Measurements from ENCODE around the gene MTX3.

Gene MTX3, protein sequence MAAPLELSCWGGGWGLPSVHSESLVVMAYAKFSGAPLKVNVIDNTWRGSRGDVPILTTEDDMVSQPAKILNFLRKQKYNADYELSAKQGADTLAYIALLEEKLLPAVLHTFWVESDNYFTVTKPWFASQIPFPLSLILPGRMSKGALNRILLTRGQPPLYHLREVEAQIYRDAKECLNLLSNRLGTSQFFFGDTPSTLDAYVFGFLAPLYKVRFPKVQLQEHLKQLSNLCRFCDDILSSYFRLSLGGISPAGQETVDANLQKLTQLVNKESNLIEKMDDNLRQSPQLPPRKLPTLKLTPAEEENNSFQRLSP

DNA sequence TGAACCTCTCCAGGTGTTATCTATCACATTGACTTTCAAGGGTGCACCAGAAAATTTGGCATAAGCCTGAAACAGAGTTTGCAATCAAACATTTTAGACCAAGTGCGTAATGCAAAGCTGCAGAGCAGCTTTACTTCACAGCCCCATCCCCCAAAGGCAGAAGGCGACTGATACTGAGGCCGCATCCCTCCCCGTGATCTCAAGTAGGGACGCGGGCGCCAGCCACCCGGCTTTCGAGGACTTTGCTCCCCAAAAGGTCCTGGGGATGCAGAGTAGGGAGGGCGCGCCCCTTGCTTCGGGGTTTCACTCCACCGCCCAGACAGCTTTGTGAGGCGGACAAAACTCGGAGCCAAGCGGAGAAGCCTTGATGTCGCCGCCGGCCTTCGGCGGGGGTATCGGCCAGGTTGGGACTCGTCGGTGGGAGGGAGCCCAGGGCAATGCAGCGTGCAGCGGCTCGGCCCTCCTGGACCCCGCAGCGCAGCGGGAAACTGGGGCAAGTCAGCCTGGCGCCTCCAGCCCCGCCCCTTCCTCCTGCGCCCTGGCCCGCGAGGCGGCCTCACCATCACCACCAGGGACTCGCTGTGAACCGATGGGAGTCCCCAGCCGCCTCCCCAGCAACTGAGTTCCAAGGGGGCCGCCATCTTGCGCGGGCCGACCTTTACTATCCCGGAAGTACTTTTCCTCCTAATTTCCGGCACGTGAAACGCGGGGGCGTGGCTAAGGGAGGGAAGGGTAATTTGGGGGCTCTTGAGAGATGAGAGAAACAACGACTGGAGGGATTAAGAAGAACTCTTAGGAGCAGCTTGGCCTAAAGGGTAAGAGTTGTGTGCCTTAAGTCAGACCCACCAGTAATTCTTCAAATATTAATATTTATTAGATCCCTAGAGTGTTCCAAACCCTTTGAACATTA, at the start of gene MTX3:
MTX3 (minus strand) TSS at position 665 of the 910 bp plus-strand sequence; CDS start at position 641, 24 bp downstream.
- DNase-seq: peak; percentile 79

DNA sequence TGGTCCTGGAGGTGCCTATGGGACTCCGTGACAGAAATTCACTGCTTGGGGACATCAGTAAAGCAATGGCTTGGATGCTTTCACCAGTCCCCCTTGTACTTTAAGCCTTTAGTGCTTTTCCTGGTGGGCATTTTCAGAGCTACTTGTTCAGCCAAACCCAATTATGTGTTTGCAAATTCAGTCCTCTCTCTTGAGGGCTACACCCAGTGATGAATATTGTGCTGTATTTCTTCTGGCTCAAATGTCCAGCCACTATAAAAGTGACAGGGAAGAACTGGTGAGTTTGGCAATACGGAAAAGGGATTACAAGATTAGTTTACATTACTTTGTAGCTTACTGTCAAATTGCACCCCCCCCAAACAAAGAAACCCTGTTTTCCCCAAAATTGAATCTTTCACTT, 48.6 kb upstream of the MTX3 start:
- DNase-seq: no peak

DNA sequence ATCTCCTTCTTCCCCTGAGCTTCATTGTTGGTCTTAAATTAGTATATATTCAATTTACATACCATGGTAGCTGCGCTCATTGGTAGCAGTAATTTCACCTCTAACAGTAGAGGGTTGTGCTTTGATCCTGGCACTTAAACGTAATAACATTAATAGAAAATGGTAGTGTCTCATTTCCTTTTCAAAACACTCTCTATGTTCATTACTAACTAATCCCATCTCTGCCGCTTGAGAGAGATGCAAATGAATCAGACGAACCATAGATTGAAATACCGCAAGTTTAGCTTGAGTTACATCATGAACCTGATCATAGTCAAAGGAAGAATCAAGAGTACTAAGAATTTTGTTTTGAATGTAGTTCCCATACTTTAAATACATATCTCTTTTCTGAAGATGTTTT, 46.3 kb upstream of the MTX3 start:
- no peak for DNase-seq

DNA sequence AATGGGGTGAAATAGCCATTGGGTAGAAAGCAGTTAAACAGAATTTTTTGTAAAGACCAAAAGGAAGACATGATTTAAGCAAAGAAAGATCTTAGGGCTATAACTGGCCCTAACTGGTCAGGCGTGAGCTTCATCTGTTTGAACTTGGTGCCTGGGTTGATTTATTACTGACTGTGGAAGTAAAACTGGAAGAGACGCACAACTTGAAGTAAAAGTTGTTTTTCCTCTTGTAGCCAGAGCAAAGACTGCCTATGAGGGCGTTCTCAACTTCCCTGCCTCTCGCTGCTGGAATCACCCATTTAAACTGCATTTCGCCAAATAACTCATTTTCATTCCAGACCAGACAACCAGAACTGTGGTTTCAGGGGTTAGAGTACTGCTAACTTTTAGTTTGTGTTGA, 45.6 kb upstream of the MTX3 start:
- DNase-seq: no peak

DNA sequence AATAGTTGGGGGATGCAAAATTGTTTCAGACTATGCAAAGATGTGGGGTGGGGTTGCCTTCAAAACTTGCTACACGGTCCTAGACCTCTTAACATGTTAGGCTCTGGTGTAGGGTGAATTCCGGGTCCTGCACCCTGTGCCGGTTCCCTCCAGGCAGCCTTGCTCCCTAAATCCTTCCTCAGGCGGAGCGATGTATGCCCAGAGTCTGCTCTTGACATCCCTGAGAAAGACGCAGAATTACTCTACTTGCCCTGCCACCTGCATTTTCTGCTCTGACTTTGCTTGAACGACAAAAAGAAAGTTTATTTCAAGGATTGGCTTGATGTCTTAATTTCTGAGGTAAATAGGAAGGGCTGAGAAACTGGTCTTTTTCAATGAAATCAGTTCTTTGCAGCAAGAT, 44.8 kb upstream of the MTX3 start:
- no peak for DNase-seq

DNA sequence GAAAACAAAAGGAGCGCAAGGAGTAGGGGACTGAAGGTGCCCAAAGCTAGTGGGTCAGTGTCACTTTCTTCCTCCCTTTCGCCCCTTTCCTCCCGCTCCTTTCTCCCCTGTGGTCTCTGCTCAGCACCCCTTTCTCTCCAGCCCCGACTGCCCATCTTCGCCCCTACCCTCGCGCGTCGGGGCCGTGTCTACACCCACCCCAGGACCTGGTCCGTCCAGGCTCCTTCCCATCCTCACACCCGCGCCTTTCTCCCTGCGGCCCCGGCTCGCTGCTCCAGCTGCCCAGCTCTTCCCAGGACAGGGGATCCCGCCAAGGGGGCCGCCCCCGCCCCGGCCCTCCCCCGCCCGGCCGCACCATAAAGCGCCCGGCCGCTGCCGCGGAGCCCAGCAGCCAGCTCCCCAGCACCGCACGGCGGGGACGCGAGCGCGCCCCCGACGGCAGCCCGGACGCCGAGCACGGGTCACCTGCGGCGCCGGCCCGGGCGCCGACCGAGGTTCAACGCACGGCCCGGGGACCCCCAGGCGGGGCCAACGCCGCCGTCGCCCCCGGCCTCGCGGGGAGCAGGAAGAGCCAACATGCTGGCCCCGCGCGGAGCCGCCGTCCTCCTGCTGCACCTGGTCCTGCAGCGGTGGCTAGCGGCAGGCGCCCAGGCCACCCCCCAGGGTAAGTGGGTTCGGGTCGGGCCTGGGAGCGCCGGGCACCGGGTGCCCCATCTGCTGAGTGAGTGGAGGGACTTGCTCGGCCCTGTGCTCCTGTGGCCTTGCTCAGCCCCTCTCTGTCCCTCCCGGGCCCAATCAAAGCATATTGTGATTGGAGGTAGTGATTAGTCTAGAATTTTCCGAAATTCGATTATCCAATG, 44.1 kb upstream of the MTX3 start, which contains the start of gene THBS4:
THBS4 (plus strand) TSS at position 387 of the 860 bp plus-strand sequence; CDS start at position 577, 190 bp downstream.
- DNase-seq: no peak

DNA sequence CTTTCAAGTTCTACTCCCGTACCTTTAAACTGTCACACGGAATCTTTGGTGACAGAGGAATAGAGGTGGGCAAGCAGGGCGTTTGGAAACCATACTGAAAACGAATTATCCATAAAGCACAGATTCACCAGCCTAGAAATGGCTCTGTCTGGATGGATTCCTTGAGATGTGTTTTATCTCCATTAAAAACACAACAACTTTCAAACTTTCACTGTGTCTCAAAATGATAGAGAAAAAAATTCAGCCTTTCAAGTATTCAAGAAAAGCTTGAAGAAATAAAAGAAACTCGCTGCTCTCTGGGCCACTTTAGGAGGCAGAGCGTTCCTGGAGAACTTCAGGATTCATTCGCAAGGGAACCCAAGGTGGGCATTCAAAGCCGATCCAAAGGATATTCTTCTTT, 43.5 kb upstream of the MTX3 start:
- DNase-seq: no peak

DNA sequence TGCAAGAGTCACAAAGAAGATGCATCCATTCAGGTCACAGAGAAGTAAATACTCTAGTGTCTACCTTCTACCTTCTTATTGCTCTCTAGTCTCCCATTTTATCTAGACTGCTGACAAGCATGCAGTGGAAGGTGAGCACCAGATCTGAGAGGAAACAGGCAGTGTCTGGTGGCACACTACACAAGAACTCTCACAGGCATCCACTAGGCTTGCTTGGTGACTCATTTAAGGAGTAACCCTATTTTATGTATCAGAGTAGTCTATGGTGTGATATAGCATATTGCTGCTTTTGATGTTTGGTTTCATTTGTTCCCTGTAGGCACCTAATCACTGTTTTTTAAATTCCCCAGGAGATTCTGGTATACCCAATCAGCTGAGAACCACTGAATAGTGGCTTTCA, 42.5 kb upstream of the MTX3 start:
- DNase-seq: no peak

DNA sequence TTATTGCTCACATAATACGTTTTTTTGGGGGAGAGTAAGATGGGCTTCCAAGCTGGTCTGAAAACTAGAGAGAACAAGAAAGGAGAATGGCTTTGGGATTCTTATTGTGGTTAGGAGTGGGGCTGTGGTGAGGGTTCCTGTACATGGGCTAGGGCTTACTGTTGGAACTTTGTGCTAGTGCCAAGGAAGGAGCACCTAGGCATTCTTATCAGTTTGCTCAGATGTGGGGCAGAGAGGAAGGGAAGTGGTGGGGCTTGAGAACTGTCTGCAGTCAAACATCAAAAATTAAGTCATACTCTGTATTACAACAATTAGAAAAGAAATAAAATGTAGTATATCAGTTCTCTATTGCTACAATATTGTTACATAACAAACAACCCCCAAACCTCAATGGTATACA, 40.0 kb upstream of the MTX3 start:
- no peak for DNase-seq

DNA sequence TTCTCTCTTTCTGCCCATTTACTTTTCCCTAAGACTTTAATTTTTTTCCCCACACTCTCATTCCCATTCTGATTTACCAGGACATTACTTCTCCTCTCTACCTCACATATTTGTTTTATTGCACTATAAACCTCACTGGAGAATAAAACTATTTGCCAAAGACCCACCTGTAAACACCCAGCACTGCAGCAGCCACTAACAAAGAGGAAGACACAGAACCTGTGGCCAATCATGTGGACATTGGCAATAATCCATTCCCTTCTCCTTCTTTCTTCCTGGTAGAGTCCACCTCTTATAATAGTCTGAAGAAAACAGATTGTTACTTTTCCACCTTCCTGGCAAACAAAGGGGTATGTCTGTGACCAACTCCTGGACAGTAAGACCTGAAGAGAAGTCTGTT, 35.8 kb upstream of the MTX3 start:
- DNase-seq: no peak

DNA sequence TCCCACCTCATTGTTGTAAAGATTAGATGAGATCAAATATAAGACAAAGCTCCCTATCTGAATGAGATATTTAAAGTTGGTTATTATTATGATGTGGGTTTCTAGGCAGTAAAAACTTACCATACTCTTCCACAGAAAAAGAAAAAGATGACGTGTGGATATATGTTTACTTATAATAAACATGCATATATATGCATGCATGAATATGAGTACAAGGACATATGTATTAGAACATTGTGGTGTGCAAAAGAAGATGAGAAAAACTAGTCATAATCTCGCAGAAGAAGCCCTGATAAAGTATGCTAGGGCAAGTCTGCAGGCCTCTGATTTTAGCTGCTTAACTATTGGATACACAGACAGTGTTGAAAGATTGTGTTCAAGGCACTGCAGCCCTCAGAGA, 34.0 kb upstream of the MTX3 start:
- DNase-seq: no peak

DNA sequence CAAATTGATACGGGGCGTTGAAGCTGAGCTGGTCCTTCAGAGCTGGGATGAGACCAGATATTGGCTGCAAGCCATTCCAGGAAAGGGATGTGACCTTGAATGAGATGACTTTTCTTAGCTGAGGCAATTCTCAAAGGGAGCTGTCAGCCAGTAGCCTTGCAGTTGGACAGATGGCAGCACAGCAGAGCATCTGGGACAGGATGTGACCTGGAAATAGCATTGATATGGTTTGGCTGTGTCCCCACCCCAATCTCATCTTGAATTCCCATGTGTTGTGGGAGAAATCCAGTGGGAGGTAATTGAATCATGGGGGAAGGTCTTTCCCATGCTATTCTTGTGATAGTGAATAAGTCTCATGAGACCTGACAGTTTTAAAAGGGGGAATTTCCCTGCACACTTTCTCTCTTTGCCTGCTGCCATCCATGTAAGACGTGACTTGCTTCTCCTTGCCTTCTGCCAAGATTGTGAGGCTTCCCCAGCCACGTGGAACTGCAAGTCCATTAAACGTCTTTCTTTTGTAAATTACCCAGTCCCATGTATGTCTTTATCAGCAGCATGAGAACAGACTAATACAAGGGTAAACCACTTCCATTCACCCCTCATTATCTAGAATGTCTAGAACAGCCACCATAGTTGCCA, 19.8 kb upstream of the MTX3 start:
- no peak for DNase-seq

DNA sequence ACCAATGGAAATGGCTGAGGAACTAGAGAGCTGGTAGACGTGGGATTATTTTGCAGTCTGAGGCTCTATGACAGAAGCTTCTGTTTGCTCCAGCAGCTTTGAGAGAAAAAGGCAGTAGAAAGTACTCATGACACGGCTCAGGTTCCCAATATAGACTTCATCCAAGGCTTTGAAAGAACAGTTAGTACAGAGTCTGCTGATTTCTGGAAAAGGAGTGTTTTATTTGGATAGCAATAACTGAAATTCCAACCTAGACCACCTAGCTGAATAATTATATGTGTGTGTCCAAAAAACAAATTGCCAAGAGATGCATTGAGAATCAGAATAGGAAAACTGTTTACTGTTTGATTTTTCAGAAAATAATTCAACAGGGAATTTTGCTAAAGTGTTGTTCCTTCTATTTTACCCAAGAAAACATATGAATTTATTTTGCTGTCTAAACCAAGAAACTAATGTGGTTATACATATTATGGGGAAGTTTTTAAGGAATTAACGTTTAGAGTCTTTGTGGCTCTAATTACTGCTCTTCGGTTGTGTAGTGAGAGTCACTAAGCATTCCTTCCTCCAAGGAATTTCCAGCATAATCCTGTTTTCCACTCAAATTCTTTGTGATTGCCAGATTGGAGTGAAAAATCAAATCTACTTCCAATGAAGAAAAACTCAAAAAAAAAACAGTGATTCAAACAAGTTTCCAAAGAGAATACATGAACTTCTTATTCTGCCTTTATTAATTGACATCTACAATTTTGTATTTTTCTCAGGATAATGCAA, 18.1 kb upstream of the MTX3 start:
- DNase-seq: no peak

DNA sequence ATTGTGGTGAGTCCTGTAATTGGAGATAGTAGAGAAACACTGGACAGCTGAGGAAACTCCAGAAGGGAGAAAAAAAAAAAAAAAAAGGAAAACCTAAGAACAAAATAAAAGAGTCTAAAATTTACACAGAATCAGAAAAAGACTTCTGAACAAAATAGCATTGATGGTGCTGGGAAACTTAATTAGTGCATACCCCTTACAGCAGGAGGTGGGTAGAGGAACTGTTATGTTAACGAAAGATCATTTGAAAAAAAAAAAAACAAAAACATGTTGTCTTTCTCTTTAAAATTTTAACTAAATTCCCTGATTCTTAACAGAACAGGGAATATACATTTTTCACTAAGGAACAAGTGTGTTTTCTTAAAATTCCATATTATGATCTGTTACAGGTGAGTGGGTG, 11.6 kb upstream of the MTX3 start:
- DNase-seq: no peak

DNA sequence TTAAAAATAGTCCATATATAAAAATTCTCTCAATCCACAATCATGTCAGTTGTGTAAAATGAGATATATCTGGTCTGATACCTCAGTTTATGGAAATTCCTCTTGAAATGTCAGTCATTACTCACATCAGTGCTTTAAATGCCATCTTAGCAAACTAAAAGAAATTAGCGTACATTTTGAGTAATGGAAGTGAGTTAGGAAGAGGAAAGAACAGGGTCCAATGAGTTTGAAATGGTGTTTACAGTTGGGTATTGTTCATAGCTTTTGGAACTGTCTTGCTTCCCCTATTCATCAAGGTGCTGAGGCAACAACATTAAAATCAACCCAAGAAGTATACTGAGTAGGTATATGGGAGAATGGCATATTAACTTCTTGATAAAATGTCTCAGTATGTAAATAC, 8.7 kb upstream of the MTX3 start:
- DNase-seq: no peak

DNA sequence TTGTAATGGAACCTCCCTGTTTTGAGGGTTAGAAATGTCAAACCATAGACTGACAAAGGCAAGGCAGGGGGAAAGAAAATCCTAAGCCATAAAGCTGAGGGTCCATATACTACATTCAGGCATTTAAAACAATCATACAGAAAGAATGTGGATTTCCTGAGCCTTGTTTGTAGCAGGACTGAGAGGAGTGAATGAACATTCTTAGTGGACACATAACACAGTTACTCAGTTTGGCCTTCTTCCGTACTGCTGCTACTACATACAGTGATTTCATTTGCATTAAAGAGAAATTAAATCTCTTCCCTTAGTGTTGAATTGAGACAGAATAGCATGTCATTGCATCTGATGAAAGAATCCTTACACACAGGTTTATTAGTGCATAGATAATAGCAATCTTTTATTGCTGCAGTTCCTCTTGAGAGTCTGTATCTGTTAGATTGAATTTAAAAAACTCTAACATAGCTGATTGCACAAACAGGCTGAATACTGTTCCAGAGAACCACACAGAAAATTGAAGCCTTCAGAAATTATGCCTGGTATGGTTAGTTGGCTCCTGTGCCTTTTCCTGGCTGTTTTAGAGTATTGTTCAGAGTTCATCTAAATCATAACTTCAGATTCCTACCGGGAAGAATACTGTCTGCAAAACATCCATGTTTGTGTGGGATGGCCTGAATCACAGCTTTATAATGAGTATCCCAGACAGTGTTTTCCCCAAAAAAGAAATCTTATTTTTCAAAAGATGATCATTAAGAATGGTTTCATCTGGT, 2.0 kb upstream of the MTX3 start:
- DNase-seq: no peak

DNA sequence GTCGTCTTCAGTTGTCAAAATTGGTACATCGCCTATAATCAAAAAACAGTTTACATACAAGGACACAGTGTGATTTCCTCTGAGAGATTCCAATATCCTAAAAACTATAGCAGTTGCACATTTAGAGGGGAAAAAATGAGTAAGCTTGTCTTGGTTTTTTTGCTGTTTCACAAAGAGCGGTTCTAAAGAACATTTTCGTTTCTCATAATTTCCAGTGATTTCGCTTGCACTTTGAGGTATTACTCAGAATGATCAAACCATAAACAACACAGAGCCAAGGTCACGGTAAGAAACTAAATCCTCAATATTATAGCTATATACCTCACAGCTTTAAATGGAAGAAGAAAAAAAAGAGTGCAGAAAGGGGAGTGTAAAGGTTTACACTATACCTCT, 861 bp downstream of the MTX3 start:
- DNase-seq: no peak

DNA sequence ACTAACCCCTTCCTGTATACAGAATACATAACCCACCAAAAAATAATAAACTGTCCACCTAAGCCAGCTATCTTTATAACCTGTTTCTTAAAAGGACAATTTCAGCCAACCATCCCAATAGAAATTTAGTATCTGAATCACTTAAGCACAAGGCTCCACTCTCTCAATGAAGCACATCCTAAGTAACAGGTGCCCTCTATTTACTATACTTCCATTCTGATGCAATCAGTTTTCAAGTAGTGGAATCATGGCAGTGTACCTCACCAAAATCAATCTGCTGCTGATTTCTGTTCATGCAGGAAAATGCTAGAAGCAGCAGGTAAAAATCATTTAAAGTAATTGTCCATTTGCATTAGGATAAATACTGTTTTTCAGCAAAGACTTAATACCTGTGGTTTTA, 4.8 kb downstream of the MTX3 start:
- DNase-seq: no peak

DNA sequence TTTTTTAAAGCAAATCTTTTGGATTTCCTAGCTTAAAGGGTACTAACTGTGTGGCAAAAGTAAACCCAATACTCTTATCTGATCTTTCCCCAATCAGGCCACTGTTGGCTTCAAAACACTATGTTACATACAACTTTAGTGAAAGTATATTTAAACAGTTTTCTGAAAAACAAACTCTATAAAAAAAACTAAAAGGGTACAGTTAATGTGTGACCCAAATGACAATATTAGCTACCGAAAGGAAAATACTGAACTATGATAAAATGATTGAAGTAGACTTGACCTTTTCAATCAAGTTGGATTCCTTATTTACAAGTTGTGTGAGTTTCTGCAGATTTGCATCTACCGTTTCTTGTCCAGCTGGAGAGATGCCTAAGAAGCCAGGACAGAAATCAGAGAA, 5.8 kb downstream of the MTX3 start:
- no peak for DNase-seq

DNA sequence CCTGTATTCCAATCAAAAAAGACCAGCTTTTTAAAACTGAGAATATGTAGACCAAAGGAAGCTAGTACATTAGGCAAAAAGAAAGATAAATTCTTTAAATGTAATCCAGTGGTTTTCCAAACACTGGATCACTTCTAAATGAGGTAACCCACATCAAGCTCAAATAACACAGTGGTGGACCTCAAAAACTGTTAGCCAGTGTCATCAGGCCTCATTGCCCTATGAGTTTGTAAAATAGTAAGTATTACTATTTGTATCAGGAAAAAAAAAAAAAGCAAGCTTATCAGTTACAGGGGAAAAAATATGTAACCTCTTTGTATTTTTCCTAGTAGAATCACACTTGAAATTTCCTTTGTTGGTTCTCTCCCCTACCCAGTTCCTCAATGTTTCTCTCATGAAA, 6.7 kb downstream of the MTX3 start:
- DNase-seq: no peak

DNA sequence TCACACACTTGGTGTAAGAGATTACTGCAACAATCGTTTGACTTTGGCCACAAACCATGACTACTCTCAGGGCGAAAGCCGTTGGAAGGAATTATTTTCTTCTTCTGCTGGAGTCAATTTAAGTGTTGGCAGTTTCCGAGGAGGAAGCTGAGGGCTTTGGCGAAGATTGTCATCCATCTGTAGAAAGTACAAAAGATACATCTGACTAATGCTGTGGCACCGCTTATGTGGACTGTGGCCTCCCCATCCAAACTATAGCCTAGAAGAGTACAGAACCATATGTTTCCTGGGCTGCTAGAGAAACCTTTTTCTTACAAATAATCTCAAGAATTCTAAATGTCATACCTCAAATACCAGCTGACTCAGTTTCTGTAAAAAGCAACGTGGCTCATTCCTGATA, 7.4 kb downstream of the MTX3 start:
- DNase-seq: no peak

All from activated CD4-positive, alpha-beta T cell treated with anti-CD3 and anti-CD28 coated beads for 1 hour (primary cell).